DMS 273 (cell line): ENCODE measurements around the gene DCLK1.
A peak's percentile ranks its signal among the peaks of the same experiment; 100 is the strongest.

Source experiments
- DNase-seq: peaks from one replicate; lab custom pipeline; 2025; ENCODE audit not compliant: unreplicated experiment; lab: John Stamatoyannopoulos, UW

Gene DCLK1

GRCh38 chr13:35765941-35766340 is 365.2 kb downstream of the DCLK1 start:
- DNase-seq, result no peak

GRCh38 chr13:35765366-35765765 is 365.8 kb downstream of the DCLK1 start:
- no peak for DNase-seq

- DNase-seq, result peak; percentile 25
Observed at GRCh38 chr13:35764326-35765015, 366.7 kb downstream of the DCLK1 start.

- peak; percentile 54 for DNase-seq
Observed at GRCh38 chr13:35763782-35764123, 367.4 kb downstream of the DCLK1 start.

GRCh38 chr13:35763060-35763781 is 368.0 kb downstream of the DCLK1 start:
- DNase-seq, result no peak

GRCh38 chr13:35761440-35762252 is 369.5 kb downstream of the DCLK1 start:
- no peak for DNase-seq

GRCh38 chr13:35760735-35761281 is 370.4 kb downstream of the DCLK1 start:
- no peak for DNase-seq

- no peak for DNase-seq
Observed at GRCh38 chr13:35747594-35747993, 383.6 kb downstream of the DCLK1 start.

GRCh38 chr13:35744566-35745178 is 386.5 kb downstream of the DCLK1 start:
- DNase-seq, result peak; percentile 63

- DNase-seq, result no peak
Observed at GRCh38 chr13:35744144-35744543, 387.0 kb downstream of the DCLK1 start.

GRCh38 chr13:35743165-35743564 is 388.0 kb downstream of the DCLK1 start:
- no peak for DNase-seq

- no peak for DNase-seq
Observed at GRCh38 chr13:35741657-35742056, 389.5 kb downstream of the DCLK1 start.

- DNase-seq, result no peak
Observed at GRCh38 chr13:35736876-35737275, 394.3 kb downstream of the DCLK1 start.

GRCh38 chr13:35733827-35734226 is 397.4 kb downstream of the DCLK1 start:
- no peak for DNase-seq

GRCh38 chr13:35732565-35732964 is 398.6 kb downstream of the DCLK1 start:
- DNase-seq, result no peak

- DNase-seq, result no peak
Observed at GRCh38 chr13:35731471-35731870, 399.7 kb downstream of the DCLK1 start.

GRCh38 chr13:35729926-35730627 is 401.1 kb downstream of the DCLK1 start:
- DNase-seq, result no peak

GRCh38 chr13:35727881-35728280 is 403.3 kb downstream of the DCLK1 start:
- DNase-seq, result peak; percentile 65

GRCh38 chr13:35724446-35724845 is 406.7 kb downstream of the DCLK1 start:
- no peak for DNase-seq

- no peak for DNase-seq
Observed at GRCh38 chr13:35723821-35724220, 407.4 kb downstream of the DCLK1 start.

- DNase-seq, result no peak
Observed at GRCh38 chr13:35723053-35723461, 408.1 kb downstream of the DCLK1 start.
